ENCODE results near the gene ZCWPW1.
"Not testable (repeated sequence)": the region's sequence is repeated elsewhere in the genome, so short reads cannot be mapped to it uniquely, and the experiment has no call there.

ZCWPW1 gene

GRCh38 chr7:100467638-100468373 is 39.3 kb upstream of the ZCWPW1 start:
- Histone ChIP-seq H3K4me1 (ENCODE audit: control insufficient read depth, insufficient read depth, low read length) (peaks cover 23% of the 10 kb centered on the region), H3K36me3 (ENCODE audit: control insufficient read depth, insufficient read depth, low read length) (peaks cover 5% of the 10 kb centered on the region), H3K9ac (ENCODE audit: low read length) (no peak overlapping the region), H3K27me3 (ENCODE audit: control insufficient read depth, insufficient read depth, low read length) (no peaks in the 10 kb centered on the region), H3K9me3 (ENCODE audit: control insufficient read depth, low read length) (no peaks in the 10 kb centered on the region), H3K4me3 (ENCODE audit: low read length) (no peak overlapping the region)

DNA sequence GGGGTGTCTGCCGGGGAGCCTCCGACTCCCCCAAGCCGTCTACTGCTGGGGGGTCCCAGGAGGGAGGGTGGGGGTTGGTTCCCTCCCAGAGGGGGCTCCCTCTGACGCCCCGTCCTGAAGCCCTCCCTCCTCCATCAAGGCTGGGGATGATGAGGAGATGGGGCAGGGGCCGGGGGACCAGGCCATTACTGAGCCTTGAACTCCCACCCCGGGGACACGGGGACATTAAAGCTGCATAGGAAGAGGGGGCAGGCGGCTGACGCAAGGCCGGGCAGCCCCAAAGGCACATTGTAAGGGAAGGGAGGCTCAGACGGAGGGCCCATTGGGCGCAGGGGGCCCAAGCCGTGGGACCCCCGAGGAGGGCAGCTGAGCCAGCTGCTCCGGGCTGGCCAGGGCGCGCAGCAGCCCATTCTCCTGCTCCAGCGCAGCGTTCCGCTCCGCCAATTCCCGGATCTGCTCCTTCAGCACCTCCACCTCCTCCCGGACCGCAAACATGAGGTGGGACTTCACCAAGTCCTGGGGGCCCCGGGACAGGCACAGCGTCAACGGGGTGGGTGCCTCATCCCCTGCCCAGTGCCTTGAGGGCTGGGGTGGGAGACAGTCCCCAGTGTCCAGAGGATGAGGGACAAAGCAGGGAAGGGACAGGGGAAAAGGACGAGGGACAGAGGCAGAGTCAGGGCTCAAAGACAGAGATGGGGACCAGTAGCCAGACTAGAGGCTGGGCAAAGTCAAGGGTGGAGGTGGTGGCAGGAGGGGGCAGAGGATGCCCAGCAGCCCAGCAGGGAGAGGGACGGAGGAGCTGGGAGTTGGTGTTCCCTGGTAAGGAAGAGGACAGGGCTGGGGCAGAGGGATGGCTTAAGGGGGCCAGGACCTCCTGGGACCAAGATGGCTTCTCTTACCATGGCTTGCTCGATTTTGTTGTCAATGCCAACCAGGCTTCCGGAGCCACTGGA is 38.4 kb upstream of the ZCWPW1 start:
- H3K9ac ChIP-seq (ENCODE audit: low read length), result no peak overlapping the region
- H3K4me3 ChIP-seq (ENCODE audit: low read length), result no peak overlapping the region
- peaks cover 5% of the 10 kb centered on the region for H3K36me3 ChIP-seq (ENCODE audit: control insufficient read depth, insufficient read depth, low read length)

DNA sequence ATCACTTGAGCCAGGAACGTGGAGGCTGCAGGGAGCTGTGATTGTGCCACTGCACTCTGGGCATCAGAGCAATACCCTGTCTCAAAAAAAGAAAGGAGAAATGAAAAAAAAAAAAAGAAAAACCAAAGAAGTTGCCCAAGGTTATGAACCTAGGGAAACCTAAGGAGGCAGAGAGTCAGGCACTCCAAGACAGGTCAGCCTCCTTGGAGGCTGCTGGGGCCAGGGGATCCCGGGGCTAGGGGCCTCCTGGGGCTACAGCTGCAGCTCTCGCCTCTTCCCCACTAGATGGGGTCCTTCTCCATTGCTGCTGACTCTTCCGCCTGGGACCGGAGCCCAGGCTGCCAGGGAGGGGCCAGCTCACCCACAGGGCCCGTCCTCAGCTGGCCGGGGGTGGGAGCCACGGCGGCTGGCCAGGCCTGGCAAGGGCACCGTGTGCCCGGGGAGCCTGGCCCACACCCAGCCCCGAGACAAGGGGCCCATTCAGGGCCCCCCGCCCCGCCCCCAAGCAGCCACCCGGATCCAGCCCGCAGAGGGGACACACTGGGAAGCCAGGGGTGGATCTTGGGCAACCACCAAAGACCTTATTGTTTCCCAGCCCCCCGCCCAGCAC is 37.3 kb upstream of the ZCWPW1 start:
- Histone ChIP-seq H3K4me3 (ENCODE audit: low read length) (no peak overlapping the region), H3K9ac (ENCODE audit: low read length) (no peak overlapping the region), H3K4me1 (ENCODE audit: control insufficient read depth, insufficient read depth, low read length) (peaks cover 20% of the 10 kb centered on the region), H3K9me3 (ENCODE audit: control insufficient read depth, low read length) (no peaks in the 10 kb centered on the region), H3K27me3 (ENCODE audit: control insufficient read depth, insufficient read depth, low read length) (no peaks in the 10 kb centered on the region), H3K36me3 (ENCODE audit: control insufficient read depth, insufficient read depth, low read length) (peaks cover 5% of the 10 kb centered on the region)

More for the DNA sequence above, 38.4 kb upstream of the ZCWPW1 start:
- H3K9me3 ChIP-seq (ENCODE audit: control insufficient read depth, low read length), result no peaks in the 10 kb centered on the region
- H3K27me3 ChIP-seq (ENCODE audit: control insufficient read depth, insufficient read depth, low read length), result no peaks in the 10 kb centered on the region
- H3K4me1 ChIP-seq (ENCODE audit: control insufficient read depth, insufficient read depth, low read length), result peaks cover 20% of the 10 kb centered on the region

GRCh38 chr7:100465299-100465698 is 36.8 kb upstream of the ZCWPW1 start:
- H3K9me3 ChIP-seq (ENCODE audit: control insufficient read depth, low read length), result no peaks in the 10 kb centered on the region
- no peak overlapping the region for H3K9ac ChIP-seq (ENCODE audit: low read length)
- H3K4me1 ChIP-seq (ENCODE audit: control insufficient read depth, insufficient read depth, low read length), result peaks cover 20% of the 10 kb centered on the region
- H3K36me3 ChIP-seq (ENCODE audit: control insufficient read depth, insufficient read depth, low read length), result no peaks in the 10 kb centered on the region
- no peak overlapping the region for H3K4me3 ChIP-seq (ENCODE audit: low read length)
- H3K27me3 ChIP-seq (ENCODE audit: control insufficient read depth, insufficient read depth, low read length), result no peaks in the 10 kb centered on the region

DNA sequence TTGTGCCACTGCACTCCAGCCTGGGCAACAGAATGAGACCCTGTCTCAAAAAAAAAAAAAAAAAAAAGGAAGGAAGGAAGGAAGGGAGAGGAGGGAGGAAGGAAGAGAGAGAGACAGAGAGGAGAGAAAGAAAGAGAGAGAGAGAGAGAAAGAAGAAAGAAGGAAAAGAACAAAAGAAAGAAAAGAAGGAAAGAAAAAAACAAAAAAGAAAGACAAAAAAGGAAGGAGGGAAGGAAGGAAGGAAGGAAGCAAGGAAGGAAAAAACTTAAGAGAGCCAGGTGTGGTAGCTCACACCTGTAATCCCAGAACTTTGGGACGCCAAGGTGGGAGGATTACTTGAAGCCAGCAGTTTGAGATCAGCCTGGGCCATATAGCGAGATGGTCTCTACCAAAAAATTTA is 36.3 kb upstream of the ZCWPW1 start:
- no peak overlapping the region for H3K4me3 ChIP-seq (ENCODE audit: low read length)
- H3K9ac ChIP-seq (ENCODE audit: low read length), result no peak overlapping the region
- no peaks in the 10 kb centered on the region for H3K36me3 ChIP-seq (ENCODE audit: control insufficient read depth, insufficient read depth, low read length)
- H3K4me1 ChIP-seq (ENCODE audit: control insufficient read depth, insufficient read depth, low read length), result peaks cover 18% of the 10 kb centered on the region
- no peaks in the 10 kb centered on the region for H3K9me3 ChIP-seq (ENCODE audit: control insufficient read depth, low read length)
- H3K27me3 ChIP-seq (ENCODE audit: control insufficient read depth, insufficient read depth, low read length), result no peaks in the 10 kb centered on the region

DNA sequence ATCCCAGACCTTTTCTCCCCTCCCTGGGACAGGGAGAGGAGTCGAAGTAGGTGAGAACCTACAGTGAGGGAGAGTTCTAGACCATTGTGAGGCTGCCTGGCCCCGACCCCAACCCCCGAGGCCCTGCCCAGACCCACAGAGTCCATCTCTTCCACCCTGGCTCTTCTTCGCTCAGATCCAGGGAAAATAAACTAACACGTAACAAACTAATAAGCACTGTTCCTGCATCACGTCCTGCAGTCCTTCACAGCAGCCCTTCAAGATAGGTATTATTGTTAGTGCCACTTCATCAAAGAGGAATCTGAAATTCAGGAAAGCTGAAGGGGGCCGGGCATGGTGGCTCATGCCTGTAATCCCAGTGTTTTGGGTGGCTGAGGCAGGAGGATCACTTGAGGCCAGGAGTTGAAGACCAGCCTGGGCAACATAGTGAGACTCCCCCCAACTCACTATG is 35.7 kb upstream of the ZCWPW1 start, which contains the start of gene SPACDR:
SPACDR (minus strand) TSS at position 51 of the 451 bp plus-strand sequence. CDS start 235 bp downstream, outside the sequence.
- Histone ChIP-seq H3K9ac (ENCODE audit: low read length) (no peak within 1 kb of the TSS), H3K4me3 (ENCODE audit: low read length) (no peak within 1 kb of the TSS), H3K9me3 (ENCODE audit: control insufficient read depth, low read length) (no peaks in the 10 kb centered on the region), H3K27me3 (ENCODE audit: control insufficient read depth, insufficient read depth, low read length) (no peaks in the 10 kb centered on the region), H3K4me1 (ENCODE audit: control insufficient read depth, insufficient read depth, low read length) (peaks cover 13% of the 10 kb centered on the region), H3K36me3 (ENCODE audit: control insufficient read depth, insufficient read depth, low read length) (no peaks in the 10 kb centered on the region)

- no peaks in the 10 kb centered on the region for H3K27me3 ChIP-seq (ENCODE audit: control insufficient read depth, insufficient read depth, low read length)
- H3K9ac ChIP-seq (ENCODE audit: low read length), result no peak overlapping the region
- no peaks in the 10 kb centered on the region for H3K36me3 ChIP-seq (ENCODE audit: control insufficient read depth, insufficient read depth, low read length)
- H3K4me1 ChIP-seq (ENCODE audit: control insufficient read depth, insufficient read depth, low read length), result no peaks in the 10 kb centered on the region
- H3K4me3 ChIP-seq (ENCODE audit: low read length), result no peak overlapping the region
- no peaks in the 10 kb centered on the region for H3K9me3 ChIP-seq (ENCODE audit: control insufficient read depth, low read length)
Observed at GRCh38 chr7:100457033-100457432, 28.5 kb upstream of the ZCWPW1 start.

- Histone ChIP-seq H3K4me1 (ENCODE audit: control insufficient read depth, insufficient read depth, low read length) (no peaks in the 10 kb centered on the region), H3K36me3 (ENCODE audit: control insufficient read depth, insufficient read depth, low read length) (no peaks in the 10 kb centered on the region), H3K4me3 (ENCODE audit: low read length) (no peak overlapping the region)
Observed at GRCh38 chr7:100456562-100456961, 28.1 kb upstream of the ZCWPW1 start.

DNA sequence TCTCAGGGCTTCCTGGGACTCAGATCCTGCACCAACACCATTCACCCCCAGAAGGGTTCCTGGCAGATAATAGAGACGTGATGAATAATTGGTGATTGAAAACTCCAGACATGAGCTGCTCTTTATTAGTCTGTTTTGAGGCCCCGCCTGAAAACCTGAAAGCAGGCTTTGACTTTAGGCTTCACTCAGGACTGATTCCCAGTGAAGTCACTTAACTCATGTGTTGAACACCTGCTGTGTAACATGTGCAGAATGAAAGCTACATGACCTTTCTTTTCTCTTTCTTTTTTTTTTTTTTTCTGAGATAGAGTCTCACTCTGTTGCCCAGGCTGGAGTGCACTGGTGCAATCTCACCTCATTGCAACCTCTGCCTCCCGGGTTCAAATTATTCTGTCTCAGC is 26.7 kb upstream of the ZCWPW1 start:
- no peak overlapping the region for H3K4me3 ChIP-seq (ENCODE audit: low read length)
- no peaks in the 10 kb centered on the region for H3K9me3 ChIP-seq (ENCODE audit: control insufficient read depth, low read length)
- no peaks in the 10 kb centered on the region for H3K4me1 ChIP-seq (ENCODE audit: control insufficient read depth, insufficient read depth, low read length)
- no peaks in the 10 kb centered on the region for H3K36me3 ChIP-seq (ENCODE audit: control insufficient read depth, insufficient read depth, low read length)
- no peak overlapping the region for H3K9ac ChIP-seq (ENCODE audit: low read length)
- H3K27me3 ChIP-seq (ENCODE audit: control insufficient read depth, insufficient read depth, low read length), result no peaks in the 10 kb centered on the region

More at GRCh38 chr7:100456562-100456961, 28.1 kb upstream of the ZCWPW1 start:
- H3K9me3 ChIP-seq (ENCODE audit: control insufficient read depth, low read length), result no peaks in the 10 kb centered on the region
- no peaks in the 10 kb centered on the region for H3K27me3 ChIP-seq (ENCODE audit: control insufficient read depth, insufficient read depth, low read length)
- no peak overlapping the region for H3K9ac ChIP-seq (ENCODE audit: low read length)

DNA sequence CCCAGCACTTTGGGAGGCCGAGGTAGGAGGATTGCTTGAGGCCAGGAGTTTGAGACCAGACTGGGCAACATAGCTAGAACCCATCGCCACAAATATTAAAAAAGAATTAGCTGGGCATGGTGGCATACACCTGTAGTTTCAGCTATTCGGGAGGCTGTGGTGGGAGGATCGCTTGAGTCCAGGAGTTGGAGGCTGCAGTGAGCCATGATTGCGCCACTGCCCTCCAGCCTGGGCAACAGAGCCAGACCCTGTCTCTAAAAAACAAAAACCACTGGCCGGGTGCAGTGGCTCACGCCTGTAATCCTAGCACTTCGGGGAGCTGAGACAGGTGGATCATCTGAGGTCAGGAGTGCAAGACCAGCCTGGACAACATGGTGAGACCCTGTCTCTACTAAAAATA is 25.4 kb upstream of the ZCWPW1 start:
- not testable (repeated sequence) for H3K4me3 ChIP-seq (ENCODE audit: low read length); H3K4me1 ChIP-seq (ENCODE audit: control insufficient read depth, insufficient read depth, low read length); H3K9ac ChIP-seq (ENCODE audit: low read length); H3K36me3 ChIP-seq (ENCODE audit: control insufficient read depth, insufficient read depth, low read length); H3K27me3 ChIP-seq (ENCODE audit: control insufficient read depth, insufficient read depth, low read length); H3K9me3 ChIP-seq (ENCODE audit: control insufficient read depth, low read length)

DNA sequence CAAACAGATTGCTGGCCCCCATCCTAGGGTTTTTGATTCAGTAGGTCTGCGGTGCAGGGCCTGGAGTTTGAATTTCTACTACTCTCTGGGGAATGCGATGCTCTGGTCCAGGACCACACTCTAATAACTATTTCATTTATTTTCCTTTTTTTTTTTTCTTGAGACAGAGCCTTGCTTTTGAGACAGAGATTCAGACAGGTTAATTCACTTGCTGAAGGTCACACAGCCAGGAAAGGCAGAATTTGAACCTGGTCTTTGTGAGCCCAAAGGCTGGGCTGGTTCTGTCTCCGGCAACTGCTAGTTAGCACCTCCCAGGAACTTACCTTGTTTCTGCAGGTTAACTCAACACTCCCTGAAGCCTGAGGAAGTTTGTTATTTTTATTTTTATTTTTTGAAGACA is 24.0 kb upstream of the ZCWPW1 start:
- Histone ChIP-seq H3K27me3 (ENCODE audit: control insufficient read depth, insufficient read depth, low read length) (no peaks in the 10 kb centered on the region), H3K4me3 (ENCODE audit: low read length) (no peak overlapping the region)

More for the DNA sequence above, 24.0 kb upstream of the ZCWPW1 start:
- H3K4me1 ChIP-seq (ENCODE audit: control insufficient read depth, insufficient read depth, low read length), result no peaks in the 10 kb centered on the region
- no peaks in the 10 kb centered on the region for H3K36me3 ChIP-seq (ENCODE audit: control insufficient read depth, insufficient read depth, low read length)
- no peak overlapping the region for H3K9ac ChIP-seq (ENCODE audit: low read length)
- H3K9me3 ChIP-seq (ENCODE audit: control insufficient read depth, low read length), result no peaks in the 10 kb centered on the region

All from mucosa of stomach (tissue), 1 donor.